Activated gamma-delta T cell treated with anti-CD3 and anti-CD28 coated beads, Interleukin-2, amount 50 U/mL, for 16 hours (primary cell): ENCODE results near the gene MEPCE.
"Not testable (repeated sequence)": the region's sequence is repeated elsewhere in the genome, so short reads cannot be mapped to it uniquely, and the experiment has no call there.

Experiments
- DNase-seq: peaks from one replicate; pipeline ENCODE4 v3.0.0-alpha.2; 2020; ENCODE audit warnings: low read depth

Gene MEPCE

GRCh38 chr7:100433592-100434296, 4.1 kb downstream of the MEPCE start:
- no peak for DNase-seq

- no peak for DNase-seq
Observed at GRCh38 chr7:100434297-100435144, 4.9 kb downstream of the MEPCE start.

- DNase-seq = no peak
Observed at GRCh38 chr7:100435401-100436304, 6.0 kb downstream of the MEPCE start.

GRCh38 chr7:100437150-100438100, 7.8 kb downstream of the MEPCE start:
- no peak for DNase-seq

GRCh38 chr7:100438172-100438571, 8.5 kb downstream of the MEPCE start:
- no peak for DNase-seq

- DNase-seq = not testable (repeated sequence)
Observed at GRCh38 chr7:100438731-100439130, 9.1 kb downstream of the MEPCE start.

- not testable (repeated sequence) for DNase-seq
Observed at GRCh38 chr7:100439244-100439643, 9.6 kb downstream of the MEPCE start.

- DNase-seq = no peak
Observed at GRCh38 chr7:100441641-100442535, 12.3 kb downstream of the MEPCE start.

- DNase-seq = no peak
Observed at GRCh38 chr7:100443096-100443840, 13.6 kb downstream of the MEPCE start.

GRCh38 chr7:100444311-100445278, 15.0 kb downstream of the MEPCE start:
- no peak for DNase-seq

GRCh38 chr7:100446040-100446439, 16.4 kb downstream of the MEPCE start:
- no peak for DNase-seq

- DNase-seq = not testable (repeated sequence)
Observed at GRCh38 chr7:100447363-100447762, 17.7 kb downstream of the MEPCE start.

GRCh38 chr7:100449190-100449795, 19.7 kb downstream of the MEPCE start:
- no peak for DNase-seq

GRCh38 chr7:100452513-100452912, 22.9 kb downstream of the MEPCE start:
- no peak for DNase-seq

GRCh38 chr7:100453854-100454253, 24.2 kb downstream of the MEPCE start:
- DNase-seq = not testable (repeated sequence)

- no peak for DNase-seq
Observed at GRCh38 chr7:100455206-100455605, 25.6 kb downstream of the MEPCE start.

- no peak for DNase-seq
Observed at GRCh38 chr7:100456562-100456961, 26.9 kb downstream of the MEPCE start.

- DNase-seq = no peak
Observed at GRCh38 chr7:100457033-100457432, 27.4 kb downstream of the MEPCE start.
